Sigmoid colon (tissue), 7 donors: ENCODE results near the gene KLHL9. TPM values are rescaled to one million over a fixed set of nuclear protein-coding genes. Genes with fewer than 3 reads are reported as not detected.
"Not testable (repeated sequence)": the region's sequence is repeated elsewhere in the genome, so short reads cannot be mapped to it uniquely, and the experiment has no call there.

Experiments used
- DNase-seq: peaks from one replicate; pipeline ENCODE4 v3.0.0-alpha.2; 2019
- H3K27ac ChIP-seq, 4 donors: fragments of 200-600 bp; sonication (generic); one replicate each; pipeline ENCODE4 v1.5.1; 2016 to 2019; ENCODE audit warnings: mild to moderate bottlenecking in 1 of 4
- H3K27me3 ChIP-seq, 3 donors: fragments of 200-600 bp; sonication (generic); one replicate each; pipeline ENCODE4 v1.5.1; 2019; ENCODE audit warnings: mild to moderate bottlenecking in 1 of 3
- H3K36me3 ChIP-seq, 4 donors: fragments of 200-600 bp; sonication (generic); one replicate each; pipeline ENCODE4 v1.5.1; 2016 to 2019
- H3K4me1 ChIP-seq, 4 donors: fragments of 200-600 bp; sonication (generic); one replicate each; pipeline ENCODE4 v1.5.1; 2017 to 2019
- H3K4me3 ChIP-seq, 4 donors: fragments of 200-600 bp; sonication (generic); one replicate each; pipeline ENCODE4 v1.5.1; 2017 to 2019; ENCODE audit warnings: mild to moderate bottlenecking in 2 of 4, moderate library complexity in 1 of 4
- H3K9me3 ChIP-seq, 4 donors: fragments of 200-600 bp in 3 of 4; sonication (generic) in 3 of 4; one replicate each; pipeline versions ENCODE4 v1.5.1 to v1.6.1; 2013 to 2019
- CTCF ChIP-seq, 4 experiments: fragments of 450-650 bp in 3 of 4; fragments of 200-600 bp in 1 of 4; IDR thresholded peaks; one replicate each; pipeline ENCODE4 v1.5.1; 2016 to 2019; ENCODE audit warnings: antibody characterized with exemption in 4 of 4, mild to moderate bottlenecking in 3 of 4, moderate library complexity in 2 of 4
- EP300 ChIP-seq, 4 donors: sonication (generic); formaldehyde crosslinking; IDR thresholded peaks; one replicate each; pipeline ENCODE4 v1.6.1; 2017; ENCODE audit warnings: antibody characterized with exemption in 4 of 4
- POLR2A ChIP-seq, 2 donors: fragments of 450-650 bp; IDR thresholded peaks; one replicate each; pipeline ENCODE4 v1.6.1; 2016; ENCODE audit warnings: antibody characterized with exemption in 2 of 2, mild to moderate bottlenecking in 2 of 2, moderate library complexity in 2 of 2
- POLR2AphosphoS5 ChIP-seq, 4 donors: sonication (generic); formaldehyde crosslinking; IDR thresholded peaks; one replicate each; pipeline ENCODE4 v1.6.1; 2017; ENCODE audit warnings: antibody characterized with exemption in 4 of 4
- WGBS, 2 donors: extraction: QIAGEN DNeasy Blood & Tissue Kit; methylation state at CpG; one replicate each; pipeline ENCODE4 v1.1.7; 2013; 5-methylcytosine and 5-hydroxymethylcytosine counted together
- intact Hi-C: fragments of 100-400 bp; cut with DNase I; formaldehyde crosslinking; loops from one replicate; pipeline ENCODE4 v1.15.1; 2023
- polyA plus RNA-seq, 3 donors: library from polyadenylated mRNA; stranded (reverse); fragments of 200-250 nt; gene quantifications; one replicate each; pipeline ENCODE4 v1.2.3, GENCODE V29; 2013
- total RNA-seq, 4 donors: library from RNA; depleted of rRNA; stranded (reverse); fragments of >200 nt; gene quantifications; one replicate each; pipeline ENCODE4 v1.1.0, GENCODE V29; 2016
- donor health status: healthy with polysubstance abuse.
- donor health status: Bipolar disorder and iron deficiency.
- donor health status: healthy.

KLHL9 gene
- total and polyA plus RNA-seq, 7 donors = 8.4 to 26.4 (median 17.2) TPM

DNA sequence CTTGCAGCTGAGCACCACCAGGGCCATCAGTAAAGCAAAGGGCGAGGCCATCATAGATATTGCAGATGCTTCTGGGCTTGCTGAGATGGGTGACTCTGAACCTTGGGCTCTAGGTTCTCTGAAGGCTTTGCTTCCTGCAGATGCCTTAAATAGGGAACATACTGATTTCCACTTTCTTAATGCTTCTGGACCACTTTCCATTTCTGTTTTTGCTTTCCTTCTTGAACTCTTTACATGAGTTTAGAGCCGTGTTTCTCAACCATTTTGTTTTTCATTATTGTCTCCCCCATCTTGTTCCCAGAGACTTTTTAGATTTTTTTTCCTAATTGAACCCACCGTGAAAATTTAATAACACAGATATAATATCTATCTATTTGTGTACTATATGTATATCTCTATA, 32.8 kb upstream of the KLHL9 start, which contains the start of gene IFNA13:
TSS of gene IFNA13 (minus strand) at position 101 of the 400 bp plus-strand sequence. CDS start at position 54, 47 bp downstream.
- Histone ChIP-seq H3K36me3 (no peaks in the 10 kb centered on the region), H3K9me3 (no peaks in the 10 kb centered on the region), H3K4me3 (no peak within 1 kb of the TSS), H3K27me3 (no peaks in the 10 kb centered on the region), H3K27ac (no peak within 1 kb of the TSS), H3K4me1 (no peaks in the 10 kb centered on the region)
- DNase-seq = no peak
- intact Hi-C loops = no loop called here
- TF ChIP-seq CTCF (IDR thresholded peaks at IDR 0.05) (no peak), EP300 (IDR thresholded peaks at IDR 0.05) (no peak), POLR2AphosphoS5 (IDR thresholded peaks at IDR 0.05) (no peak), POLR2A (IDR thresholded peaks at IDR 0.05) (no peak)
- WGBS, 2 donors = 90 to 93% methylated on average over 3 of the region's 3 CpGs

DNA sequence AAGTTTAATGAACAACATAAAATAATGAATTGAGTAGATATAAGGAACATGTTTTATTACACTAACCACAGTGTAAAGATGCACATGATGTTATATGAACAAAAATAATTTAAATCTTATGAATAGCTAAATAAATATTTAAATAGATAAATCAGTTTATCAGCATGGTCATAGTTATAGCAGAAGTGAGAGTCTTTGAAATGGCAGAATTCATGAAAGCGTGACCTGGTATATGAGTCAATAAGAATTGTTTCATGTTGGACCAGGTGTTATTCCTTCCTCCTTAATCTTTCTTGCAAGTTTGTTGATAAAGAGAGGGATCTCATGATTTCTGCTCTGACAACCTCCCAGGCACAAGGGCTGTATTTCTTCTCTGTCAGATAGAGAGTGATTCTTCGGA, 32.0 kb upstream of the KLHL9 start:
- H3K36me3 ChIP-seq, H3K27me3 ChIP-seq, intact Hi-C loops, H3K27ac ChIP-seq, H3K4me3 ChIP-seq, H3K4me1 ChIP-seq, H3K9me3 ChIP-seq, DNase-seq: not testable (repeated sequence)
- 83 to 89% methylated on average over 1 of the region's 2 CpGs for WGBS, 2 donors

GRCh38 chr9:21362287-21362686, 27.1 kb upstream of the KLHL9 start:
- Histone ChIP-seq H3K27ac (no peak overlapping the region), H3K27me3 (no peaks in the 10 kb centered on the region), H3K9me3 (no peaks in the 10 kb centered on the region), H3K36me3 (no peaks in the 10 kb centered on the region), H3K4me1 (no peaks in the 10 kb centered on the region), H3K4me3 (no peak overlapping the region)
- 88 to 92% methylated on average over 8 of the region's 8 CpGs for WGBS, 2 donors
- no peak for DNase-seq
- intact Hi-C loops = no loop called here
- TF ChIP-seq POLR2AphosphoS5 (IDR thresholded peaks at IDR 0.05) (no peak), CTCF (IDR thresholded peaks at IDR 0.05) (no peak), EP300 (IDR thresholded peaks at IDR 0.05) (no peak), POLR2A (IDR thresholded peaks at IDR 0.05) (no peak)

DNA sequence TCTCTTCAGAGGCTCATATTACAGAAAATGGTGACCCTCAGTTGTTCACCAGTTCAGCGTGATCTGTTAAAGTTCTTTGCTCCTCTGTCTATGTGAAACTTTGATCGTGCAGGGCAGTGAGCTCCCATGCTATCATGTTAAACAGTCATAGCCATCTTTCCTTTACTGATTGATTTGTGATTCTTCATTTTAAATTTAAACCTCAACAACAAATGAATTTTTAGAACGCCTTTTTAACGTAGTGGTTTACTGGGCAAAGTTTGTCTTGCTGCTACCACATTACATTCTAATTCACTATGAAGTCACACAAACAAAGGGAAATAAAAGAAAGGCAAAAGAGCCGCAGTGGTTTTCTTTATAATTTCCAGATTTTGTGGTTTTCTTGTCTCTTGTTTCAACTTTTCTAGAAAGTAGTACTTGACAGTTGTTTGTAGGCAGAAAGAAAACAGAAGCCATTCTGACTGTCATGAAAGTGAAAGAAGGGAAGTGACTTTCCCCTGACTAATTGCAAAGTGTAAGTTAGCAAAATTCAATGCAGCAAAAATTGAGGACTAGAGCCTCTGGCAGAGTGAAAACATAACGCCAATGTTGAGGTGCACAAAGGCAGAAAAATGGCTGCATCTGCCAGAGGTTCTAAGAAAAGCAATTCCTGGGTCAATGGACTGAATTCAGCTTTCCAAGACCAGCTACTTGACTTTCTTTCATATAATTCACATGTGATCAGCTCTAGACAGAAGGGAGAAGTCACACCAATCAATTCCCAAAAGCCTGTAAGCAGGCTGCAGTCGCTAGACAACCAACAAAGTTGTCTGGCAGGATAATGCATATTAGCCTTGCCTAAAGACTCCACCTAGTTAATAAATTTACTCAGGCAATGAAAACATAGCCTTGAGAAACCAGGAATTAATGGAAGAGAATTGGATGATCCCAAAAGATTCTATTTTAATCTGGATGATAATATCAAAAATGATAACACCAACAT, 22.6 kb upstream of the KLHL9 start:
- no peak for DNase-seq
- no peaks in the 10 kb centered on the region for H3K27me3 ChIP-seq
- intact Hi-C loops = no loop called here
- H3K9me3 ChIP-seq = no peaks in the 10 kb centered on the region
- WGBS, 2 donors = 55 to 72% methylated on average over 7 of the region's 7 CpGs
- no peaks in the 10 kb centered on the region for H3K4me1 ChIP-seq
- H3K4me3 ChIP-seq = no peak overlapping the region
- TF ChIP-seq EP300 (IDR thresholded peaks at IDR 0.05) (no peak), CTCF (IDR thresholded peaks at IDR 0.05) (no peak), POLR2A (IDR thresholded peaks at IDR 0.05) (no peak), POLR2AphosphoS5 (IDR thresholded peaks at IDR 0.05) (no peak)
- H3K36me3 ChIP-seq = no peaks in the 10 kb centered on the region
- H3K27ac ChIP-seq = no peak overlapping the region

GRCh38 chr9:21350787-21351186, 15.6 kb upstream of the KLHL9 start, which contains the start of gene IFNA6:
Gene IFNA6 (minus strand): TSS chr9:21350887. CDS start chr9:21350887, 0 bp downstream.
- H3K4me3 ChIP-seq = no peak within 1 kb of the TSS
- H3K27me3 ChIP-seq = no peaks in the 10 kb centered on the region
- intact Hi-C loops = no loop called here
- 84 to 85% methylated on average over 1 of the region's 1 CpG for WGBS, 2 donors
- H3K9me3 ChIP-seq = no peaks in the 10 kb centered on the region
- no peak within 1 kb of the TSS for H3K27ac ChIP-seq
- TF ChIP-seq CTCF (IDR thresholded peaks at IDR 0.05) (no peak), POLR2A (IDR thresholded peaks at IDR 0.05) (no peak), EP300 (IDR thresholded peaks at IDR 0.05) (no peak), POLR2AphosphoS5 (IDR thresholded peaks at IDR 0.05) (no peak)
- no peak for DNase-seq
- H3K36me3 ChIP-seq = no peaks in the 10 kb centered on the region
- H3K4me1 ChIP-seq = no peaks in the 10 kb centered on the region
